Measurements from ENCODE around the gene MAP3K9.
"Not testable (repeated sequence)": the region's sequence is repeated elsewhere in the genome, so short reads cannot be mapped to it uniquely, and the experiment has no call there.

The MAP3K9 gene

DNA sequence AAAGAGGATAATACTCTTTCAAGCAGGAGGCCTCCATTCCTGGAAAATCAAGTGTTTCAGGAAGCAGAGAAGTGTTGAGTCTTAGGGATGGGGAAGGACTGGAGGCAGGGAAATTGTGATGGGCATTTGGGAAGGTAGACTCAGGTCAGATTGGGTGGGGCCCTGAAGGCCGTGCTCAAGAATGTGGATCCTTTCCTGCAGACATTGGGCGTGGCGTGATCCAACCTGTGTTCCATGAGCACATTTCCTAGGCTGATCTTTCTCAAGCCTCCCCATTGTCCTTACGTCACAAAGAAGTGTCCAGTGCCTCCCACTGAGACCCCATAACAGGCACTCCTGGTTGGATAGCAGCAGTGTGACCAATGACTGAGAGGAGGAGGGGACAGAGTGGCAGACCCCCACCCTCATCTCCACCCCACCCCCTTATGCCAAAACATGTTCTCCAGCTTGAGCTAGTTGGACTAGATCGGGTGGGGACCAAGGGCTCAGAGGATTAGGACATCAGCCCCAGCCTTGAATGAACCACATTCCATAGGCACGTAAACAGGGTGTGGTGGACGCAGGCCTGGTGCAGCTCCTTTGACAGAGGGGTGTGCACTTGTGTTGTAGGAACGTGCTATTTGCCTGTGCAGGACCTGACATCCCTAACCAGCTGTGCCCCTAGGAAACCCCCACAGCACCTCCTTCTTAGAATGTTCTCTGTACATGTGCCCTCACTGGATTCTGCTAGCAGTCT, 90.8 kb downstream of the MAP3K9 start:
- DNase-seq, result no peak

DNA sequence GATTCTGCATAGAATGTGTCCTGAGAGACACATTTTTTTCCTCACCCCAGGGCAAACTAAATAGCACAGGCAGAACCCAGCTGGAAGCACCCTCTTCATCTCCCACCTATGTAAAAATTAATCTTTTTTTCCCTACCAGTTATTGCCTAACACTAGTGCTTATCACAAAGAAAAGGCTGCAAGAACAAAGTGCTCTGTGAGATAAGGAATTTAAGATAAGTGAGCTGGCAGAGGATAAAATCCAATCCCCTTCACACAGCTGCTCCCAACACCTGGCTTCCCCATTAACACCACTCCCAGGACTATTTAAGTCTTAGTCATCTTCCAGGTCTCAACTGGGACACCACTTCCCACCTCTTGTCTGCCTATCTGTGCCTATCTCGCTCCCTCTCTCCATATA, 92.4 kb downstream of the MAP3K9 start:
- DNase-seq, result no peak

DNA sequence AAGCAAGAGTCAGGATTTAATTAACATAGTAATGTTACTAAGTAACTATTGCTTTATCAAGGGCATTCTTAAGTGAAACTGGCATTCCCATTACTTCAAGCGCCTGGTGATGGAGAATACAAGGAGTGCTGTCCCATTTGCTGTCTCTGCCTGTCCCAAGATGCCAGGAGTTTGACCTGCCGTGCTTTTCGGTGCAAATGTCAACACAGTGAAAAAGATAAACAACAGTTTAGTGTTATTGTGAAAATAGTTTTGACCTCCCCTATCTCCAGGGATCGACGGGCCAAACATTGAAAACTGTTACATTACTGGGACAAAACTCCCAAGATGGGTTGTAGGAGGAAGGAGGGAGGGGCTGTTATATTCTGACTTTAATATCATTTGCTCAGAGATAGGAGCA, 92.8 kb downstream of the MAP3K9 start:
- no peak for DNase-seq

DNA sequence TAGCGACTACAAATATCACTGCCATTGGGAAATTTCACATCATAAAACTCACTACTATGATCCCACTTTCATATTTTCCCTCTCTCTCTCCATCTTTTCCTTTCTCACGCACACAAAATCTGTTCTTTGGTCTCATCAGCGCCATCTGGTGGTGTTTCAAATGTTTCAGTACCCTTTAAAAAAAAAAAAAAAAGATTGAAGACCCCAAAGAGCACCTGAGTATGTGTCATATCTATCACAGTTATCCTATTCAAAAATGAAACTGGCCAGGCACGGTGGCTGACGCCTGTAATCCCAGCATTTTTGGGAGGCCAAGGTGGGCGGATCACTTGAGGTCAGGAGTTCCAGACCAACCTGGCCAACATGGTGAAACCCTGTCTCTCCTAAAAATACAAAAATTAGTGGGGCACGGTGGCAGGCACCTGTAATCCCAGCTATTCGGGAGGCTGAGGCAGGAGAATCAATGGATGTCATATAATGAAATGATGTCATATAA, 95.2 kb downstream of the MAP3K9 start:
- DNase-seq, result peak; percentile 47

DNA sequence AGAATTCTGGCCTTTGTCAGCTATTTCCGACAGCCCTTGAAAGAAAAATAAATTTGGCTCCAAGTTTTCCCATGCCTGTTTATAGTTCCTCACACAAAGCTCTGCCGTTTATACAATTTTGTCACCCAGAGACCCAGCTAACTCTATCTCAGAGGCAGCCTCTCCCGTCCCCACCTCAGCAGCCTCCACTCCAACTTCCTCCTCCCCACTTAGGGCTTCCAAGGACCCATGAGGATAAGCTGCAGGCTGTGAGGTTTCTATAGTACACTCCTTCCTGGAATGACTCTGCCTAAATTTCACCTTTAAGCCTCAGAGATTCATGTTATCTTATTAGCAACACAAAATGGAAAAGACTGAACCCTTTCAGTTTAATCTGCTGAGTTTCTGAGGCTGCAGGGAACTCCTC, 95.8 kb downstream of the MAP3K9 start:
- no peak for DNase-seq

DNA sequence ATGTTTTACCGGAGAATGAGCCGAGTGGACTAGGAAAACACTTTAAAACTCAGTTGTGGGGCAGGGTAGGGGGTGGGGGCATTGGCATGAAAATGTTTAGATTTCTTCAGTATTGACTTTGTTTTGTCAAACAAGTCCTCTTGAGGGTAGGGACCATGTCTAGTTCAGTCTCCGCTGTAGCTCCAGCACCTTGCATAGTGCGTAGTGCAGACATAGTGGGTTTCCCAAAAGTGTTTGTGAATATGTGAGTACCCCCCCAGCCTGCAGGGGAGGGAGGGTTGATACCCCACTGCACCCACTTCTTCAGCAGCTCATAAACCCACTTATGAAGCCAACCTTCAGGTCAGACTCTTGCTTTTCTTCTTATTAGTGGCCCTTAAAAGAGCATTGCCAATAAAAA, 96.2 kb downstream of the MAP3K9 start:
- DNase-seq, result no peak

DNA sequence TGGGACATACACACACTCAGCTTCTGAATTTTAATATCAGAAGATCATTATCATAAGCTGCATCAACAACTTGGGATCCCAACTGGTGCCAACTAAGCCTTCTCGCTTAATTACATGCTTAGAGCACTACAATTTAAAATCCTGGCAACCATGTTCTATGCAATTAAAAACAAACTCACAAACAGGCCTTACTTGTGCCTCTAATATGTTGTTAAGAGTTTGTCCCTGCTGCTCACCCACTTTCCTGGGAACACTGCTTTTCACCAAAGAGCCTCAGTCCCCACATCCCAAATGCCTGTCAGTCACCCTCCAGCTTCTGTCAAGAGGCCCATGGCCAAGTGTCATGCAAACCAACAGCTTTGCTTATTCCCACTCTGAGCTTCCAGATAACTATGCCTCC, 97.9 kb downstream of the MAP3K9 start:
- no peak for DNase-seq

DNA sequence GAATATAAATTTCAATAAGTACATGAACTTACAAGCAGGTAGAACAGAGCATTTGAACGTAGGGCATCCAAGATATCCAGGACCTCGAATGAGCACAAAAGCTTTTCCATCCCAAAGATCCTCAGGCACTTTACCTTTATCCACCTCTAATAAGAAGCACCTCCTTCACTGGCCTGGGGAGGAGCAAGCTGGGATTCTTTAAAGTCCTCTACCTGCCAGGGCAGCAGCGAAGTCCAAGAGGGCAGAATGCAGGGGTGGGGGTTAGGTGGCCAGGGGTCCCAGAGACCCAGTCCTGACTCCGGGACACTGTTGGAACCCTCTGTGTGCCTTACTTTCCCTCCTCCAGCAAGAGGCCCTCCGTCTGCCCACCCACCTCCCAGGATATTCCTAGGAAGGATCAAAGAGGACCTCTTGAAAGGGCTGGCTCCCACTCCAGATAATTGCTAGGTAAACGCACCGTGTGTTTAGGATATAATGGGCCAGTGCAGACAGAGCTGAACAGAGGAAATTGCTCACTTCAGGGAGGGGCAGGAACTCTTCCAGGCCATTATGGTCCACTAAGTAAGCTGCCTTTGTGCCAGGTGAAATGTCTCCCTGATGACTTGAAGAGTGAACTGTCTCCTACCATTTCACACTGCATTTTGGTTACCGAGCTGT, 99.5 kb downstream of the MAP3K9 start:
- DNase-seq, result peak; percentile 95

DNA sequence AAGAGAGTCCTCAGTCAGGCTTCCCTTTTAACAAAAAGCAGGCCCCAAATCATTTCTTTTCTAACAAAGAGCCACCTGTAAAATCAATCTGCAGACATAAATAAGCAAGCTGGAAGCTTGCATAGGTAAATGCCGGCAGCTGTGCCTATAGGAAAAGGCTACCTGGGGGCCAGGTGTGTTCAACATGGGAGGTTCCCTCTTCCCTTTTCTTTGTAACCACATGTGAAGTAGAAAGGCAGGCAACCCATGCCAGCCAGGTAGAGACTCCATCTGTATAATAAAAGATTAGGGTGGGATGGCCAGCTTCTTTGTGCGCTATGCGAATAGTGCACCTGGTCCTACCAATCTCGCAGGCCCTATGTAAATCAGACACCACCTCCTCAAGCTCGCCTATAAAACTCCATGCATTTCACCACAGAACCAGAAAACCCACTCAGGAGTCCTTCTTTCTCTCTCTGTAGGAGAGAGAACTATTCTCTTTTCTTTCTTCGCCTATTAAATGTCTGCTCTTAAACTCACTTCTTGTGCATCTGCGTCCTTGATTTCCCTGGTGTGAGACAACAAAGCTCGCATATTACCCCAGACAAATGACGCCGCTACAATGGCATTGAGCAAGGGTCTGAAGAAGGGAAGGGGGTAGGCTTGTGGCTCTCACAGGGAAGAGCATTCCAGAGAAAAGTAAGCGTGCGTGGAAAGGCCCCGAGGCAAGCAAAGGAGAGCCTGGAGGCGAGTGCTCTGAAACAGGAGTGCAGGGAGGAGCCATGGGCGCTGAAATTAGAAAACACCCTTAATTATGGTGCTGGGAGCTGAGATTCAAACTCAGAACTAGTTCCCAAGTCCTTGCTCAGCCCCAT, 100.4 kb downstream of the MAP3K9 start:
- DNase-seq, result no peak

DNA sequence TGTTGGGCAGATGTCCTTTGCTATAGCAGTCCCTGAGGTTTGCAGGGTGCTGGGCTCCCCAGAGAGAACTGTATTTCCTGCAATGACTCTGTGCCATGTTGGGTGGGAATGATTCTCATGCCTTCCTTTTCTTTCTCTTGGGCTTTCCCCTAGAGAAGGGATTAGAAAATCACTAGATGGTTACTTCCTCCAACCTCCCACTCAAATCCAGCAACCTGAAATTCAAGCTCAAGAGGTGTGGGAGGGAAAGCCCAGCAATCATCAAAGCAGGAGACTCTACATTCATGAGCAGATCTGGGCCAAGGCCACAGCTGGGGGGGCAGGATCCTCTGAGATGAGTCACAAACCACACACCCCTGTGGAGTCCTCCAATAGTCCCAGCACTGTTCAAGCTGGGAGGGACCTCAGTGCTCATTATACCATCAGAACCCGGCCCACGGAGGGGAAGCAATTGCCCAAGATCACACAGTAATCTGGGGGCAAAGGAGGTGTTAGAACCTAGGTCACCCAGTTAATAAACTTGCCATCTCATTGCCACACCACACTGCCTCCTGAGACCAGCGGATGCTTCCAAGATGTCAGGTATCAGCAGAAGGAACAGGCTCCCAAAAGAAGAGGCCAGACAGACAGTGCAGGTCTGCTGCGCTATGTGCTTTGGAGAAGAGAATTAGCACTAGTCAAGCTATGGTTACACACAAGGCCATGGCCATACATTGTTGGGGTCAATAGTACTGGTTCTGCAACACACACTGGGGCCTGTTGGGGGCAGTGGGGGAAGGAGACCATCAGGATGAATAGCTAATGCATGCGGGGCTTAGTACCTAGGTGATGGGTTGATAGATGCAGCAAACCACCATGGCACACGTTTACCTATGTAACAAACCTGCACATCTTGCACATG, 101.9 kb downstream of the MAP3K9 start:
- no peak for DNase-seq

DNA sequence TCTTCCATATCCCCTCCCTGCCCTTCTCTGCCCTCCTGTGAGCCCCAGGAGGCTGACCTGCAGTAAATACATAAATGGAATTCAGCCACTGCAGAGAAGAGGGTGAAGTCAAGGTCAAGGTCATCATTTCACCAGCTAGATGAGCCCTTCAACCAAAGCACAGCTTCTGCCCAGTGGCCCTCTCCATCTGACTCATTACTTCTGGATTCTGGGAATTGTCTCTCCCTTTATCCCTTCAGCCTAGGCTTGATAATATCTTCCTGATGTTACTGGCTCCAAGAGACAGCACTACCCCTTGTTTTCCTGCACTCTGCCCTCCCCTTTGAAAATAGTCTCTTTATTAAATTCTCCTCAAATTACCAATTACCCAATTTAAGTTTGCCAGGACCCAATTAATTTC, 103.1 kb downstream of the MAP3K9 start:
- no peak for DNase-seq

DNA sequence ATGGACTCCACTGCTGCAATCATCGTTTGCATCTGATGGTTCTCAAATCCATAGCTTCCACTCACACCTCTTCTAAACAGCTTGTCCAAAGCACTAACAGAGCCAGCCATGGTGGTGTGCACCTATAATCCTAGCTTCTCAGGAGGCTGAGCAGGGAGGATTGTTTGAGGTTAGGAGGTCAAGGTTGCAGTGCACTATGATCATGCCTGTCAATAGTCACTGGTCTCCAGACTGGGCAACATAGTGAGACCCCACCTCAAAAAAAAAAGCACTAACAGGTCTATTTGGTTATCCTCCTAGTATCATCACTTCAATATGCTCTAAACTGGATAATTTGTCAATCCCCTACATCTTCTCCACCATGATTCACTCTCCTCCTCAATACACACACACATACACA, 104.4 kb downstream of the MAP3K9 start:
- DNase-seq, result no peak

DNA sequence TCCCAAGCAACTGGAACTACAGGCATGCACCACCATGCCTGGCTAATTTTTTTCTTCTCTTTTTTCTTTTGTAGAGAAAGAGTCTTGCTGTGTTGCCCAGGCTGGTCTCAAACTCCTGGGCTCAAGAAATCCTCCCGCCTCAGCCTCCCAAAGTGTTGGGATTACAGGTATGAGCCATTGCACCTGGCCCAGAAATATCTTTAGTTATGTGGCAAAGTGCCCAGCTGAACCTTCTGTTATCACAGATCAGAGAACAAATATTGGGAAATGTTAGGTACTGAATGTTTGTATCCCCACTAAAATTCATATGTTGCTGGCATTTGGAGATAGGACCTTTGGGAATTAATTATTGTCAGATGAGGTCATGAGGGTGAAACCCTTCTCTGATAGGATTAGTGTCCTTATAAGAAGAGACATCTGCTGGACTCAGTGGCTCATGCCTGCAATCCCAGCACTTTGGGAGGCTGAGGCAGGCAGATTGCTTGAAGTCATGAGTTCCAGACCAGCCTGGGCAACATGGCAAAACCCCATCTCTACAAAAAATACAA, 105.6 kb downstream of the MAP3K9 start:
- not testable (repeated sequence) for DNase-seq

DNA sequence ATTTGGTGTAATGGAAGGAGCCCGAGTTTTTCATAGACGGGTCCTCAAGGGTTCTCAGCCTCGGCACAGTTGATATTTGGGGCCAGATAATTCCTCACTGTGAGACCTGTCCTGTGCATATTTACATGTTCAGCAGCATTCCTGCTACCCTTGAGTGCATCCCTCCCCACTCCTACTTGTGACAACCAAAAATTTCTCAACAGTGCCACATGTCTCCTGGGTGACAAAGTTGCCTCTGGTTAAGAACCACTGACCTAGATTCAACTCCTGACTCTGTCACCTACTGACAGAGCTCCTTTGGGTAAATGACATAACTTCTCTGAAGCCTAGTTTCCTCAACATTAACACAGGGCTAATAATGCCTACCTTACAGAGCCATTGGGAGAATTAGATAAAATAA, 107.2 kb downstream of the MAP3K9 start:
- DNase-seq, result no peak

DNA sequence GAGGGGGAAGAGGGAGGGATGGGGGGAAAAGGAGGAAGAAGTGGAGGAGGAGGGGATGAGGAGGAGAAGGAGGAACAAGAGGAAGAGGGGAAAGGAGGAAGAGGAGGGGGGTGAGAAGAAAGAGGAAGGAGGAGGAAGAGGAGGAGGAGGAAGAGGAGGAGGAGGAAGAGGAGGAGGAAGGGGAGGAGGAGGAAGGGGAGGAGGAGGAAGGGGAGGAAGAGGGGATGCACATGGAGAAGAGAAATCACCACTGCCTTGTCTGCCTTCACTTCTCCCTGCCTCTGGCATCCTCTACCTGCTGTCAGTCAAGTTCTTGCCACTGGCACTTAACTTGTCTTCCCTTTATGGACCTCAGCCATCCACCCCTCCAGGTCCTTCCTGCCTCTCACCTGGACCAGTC, 107.7 kb downstream of the MAP3K9 start:
- DNase-seq, result no peak

DNA sequence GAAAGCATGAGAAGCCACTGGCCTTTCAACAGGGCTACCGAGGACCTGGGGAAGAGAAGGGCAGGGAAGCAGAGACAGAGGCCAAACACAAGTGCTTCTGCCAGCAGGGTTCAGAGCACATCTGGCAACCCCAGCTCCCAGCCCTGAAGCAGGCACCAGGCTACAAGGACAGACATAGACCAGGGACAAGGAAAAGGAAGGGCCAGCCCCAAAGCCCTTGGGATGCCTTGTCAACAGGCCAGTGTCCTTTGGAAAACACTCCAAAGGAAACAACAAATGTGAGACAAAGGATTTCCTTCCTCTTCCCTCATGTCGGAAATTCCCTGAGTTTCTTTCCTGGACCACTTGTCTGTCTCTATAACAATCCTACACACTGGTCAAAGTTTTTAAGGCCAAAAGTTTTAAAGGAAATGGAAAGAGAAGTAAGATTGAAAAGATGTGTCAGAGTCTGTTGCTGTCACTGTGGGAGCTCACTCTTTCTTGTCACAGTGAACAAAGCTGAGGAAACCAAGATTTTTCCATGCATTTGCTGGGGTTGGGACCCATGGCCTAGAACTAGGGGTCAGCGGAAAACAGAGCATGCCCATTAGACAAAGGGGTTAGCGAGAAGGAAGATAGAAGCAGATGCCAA, 108.2 kb downstream of the MAP3K9 start:
- no peak for DNase-seq

DNA sequence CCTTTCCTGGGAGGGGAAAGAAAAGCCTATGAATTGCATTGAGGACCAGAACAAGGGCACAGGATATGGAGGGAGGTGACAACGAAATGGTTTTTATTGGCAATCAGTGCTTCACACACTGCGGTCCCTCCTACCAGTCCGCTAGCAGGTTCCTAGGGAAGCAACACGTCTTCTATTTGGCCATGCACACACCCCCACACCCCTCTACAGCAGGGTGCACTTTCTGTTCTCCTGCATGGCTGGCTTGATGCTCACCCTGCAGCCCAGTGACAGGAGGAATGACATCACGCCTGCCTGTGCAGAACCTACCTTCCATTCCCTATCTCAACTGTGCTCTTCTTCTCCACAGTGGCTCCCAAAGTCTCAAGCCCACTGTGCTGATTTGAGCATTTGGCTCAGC, 109.7 kb downstream of the MAP3K9 start:
- DNase-seq, result no peak

DNA sequence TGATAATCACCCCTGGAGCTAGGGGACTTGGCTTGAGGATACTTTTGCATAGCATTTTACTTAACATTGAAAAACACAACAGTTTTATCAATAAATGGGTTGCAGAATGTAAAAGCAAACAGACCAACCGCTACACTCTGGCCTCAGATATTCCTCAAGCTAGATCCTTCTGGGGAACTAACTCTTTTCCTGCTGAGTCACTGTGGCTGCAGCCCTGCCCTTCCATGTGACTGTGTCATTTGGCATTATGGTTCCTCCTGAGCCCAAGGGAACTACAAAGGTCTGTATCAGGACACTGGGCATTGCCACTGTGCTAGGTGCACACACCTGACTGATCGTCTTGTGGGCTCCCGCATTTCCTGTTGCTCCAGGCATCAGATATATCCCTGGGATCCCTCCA, 111.0 kb downstream of the MAP3K9 start:
- DNase-seq, result no peak

DNA sequence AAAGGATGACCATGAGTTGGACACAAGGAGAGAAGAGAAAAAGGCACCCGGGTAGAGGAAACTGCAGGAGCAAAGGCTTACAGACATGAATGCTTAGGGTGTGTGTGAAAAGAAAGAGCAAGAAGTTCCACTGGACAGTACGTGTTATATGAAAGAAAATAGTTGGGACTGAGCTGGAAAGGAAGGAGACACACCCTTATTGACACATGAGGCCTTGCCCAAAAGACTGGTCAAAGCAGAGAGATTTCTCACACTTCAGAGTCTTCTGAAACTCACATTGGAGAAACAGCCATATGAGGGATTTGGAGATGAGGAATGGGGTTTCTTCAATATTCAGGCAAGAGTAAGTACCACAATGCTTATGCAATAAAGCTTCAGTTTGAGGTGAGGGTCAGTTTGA, 111.6 kb downstream of the MAP3K9 start:
- DNase-seq, result no peak

DNA sequence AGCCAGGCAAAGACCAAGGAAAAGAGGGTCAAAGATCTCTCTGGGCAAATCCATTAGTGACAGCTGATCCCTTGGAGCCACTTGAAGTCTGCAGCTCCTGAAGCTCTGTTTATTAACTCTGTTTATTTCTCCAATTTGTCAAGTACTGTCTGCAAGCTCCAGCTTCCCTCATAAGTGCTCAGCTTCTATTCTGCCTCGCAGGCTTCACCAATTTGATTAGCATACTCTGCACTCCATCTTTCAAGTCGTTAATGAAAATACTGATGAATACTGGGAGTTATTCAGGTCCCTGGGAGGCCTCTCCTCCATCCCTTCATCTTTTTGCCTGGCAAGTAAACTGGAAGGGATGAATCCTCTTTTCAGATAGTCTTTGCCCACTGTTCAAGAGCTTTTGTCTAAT, 113.3 kb downstream of the MAP3K9 start:
- no peak for DNase-seq

DNA sequence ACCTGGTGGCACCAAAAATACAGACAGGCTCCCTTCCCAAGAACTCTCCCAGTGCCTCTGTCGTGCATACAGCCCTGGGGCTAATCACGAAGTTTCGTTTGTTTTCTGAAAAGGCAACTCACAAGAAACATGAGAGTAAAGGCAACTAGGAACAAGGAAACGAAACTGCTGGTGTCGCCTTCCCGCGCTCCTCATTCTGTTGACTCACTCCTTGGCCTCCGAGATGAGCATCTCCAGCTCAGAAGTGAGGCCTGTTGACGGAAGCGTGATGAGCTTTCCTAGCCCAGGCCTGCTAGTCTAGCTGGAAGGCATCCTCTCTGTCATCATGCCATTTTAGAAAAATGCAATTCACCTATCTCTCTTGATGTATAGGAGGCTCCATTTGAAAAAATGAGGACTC, 117.1 kb downstream of the MAP3K9 start:
- DNase-seq, result no peak
